ENCODE measurements around the gene GASK1A. TPM values are rescaled to one million over a fixed set of nuclear protein-coding genes. Genes with fewer than 3 reads are reported as not detected.
"Not testable (repeated sequence)": the region's sequence is repeated elsewhere in the genome, so short reads cannot be mapped to it uniquely, and the experiment has no call there.

The GASK1A gene
- total RNA-seq, 1 donor from 2014 or later: 2.1 TPM

- peaks cover 5% of the 10 kb centered on the region for H3K4me1 Mint-ChIP-seq
- H3K9me3 Mint-ChIP-seq: no peaks in the 10 kb centered on the region
- DNase-seq (ENCODE audit: low read depth, low spot score): no peak
- H3K4me3 Mint-ChIP-seq: no peak overlapping the region
- H3K27me3 Mint-ChIP-seq (ENCODE audit: low read depth): no peaks in the 10 kb centered on the region
- no peaks in the 10 kb centered on the region for H3K36me3 Mint-ChIP-seq (ENCODE audit: low read depth)
- no peak overlapping the region for H3K27ac Mint-ChIP-seq (ENCODE audit: unreplicated experiment)
- TF ChIP-seq CTCF (conservative IDR thresholded peaks at IDR 0.05): no peak
These were observed 84.0 kb downstream of the GASK1A start for GRCh38 chr3:43063114-43063513.

- not testable (repeated sequence) for H3K27ac Mint-ChIP-seq (ENCODE audit: unreplicated experiment); H3K36me3 Mint-ChIP-seq (ENCODE audit: low read depth); H3K4me3 Mint-ChIP-seq; DNase-seq (ENCODE audit: low read depth, low spot score); H3K4me1 Mint-ChIP-seq; H3K27me3 Mint-ChIP-seq (ENCODE audit: low read depth); H3K9me3 Mint-ChIP-seq
These were observed 91.6 kb downstream of the GASK1A start for GRCh38 chr3:43070670-43071069.

- H3K4me3 Mint-ChIP-seq: no peak overlapping the region
- no peaks in the 10 kb centered on the region for H3K36me3 Mint-ChIP-seq (ENCODE audit: low read depth)
- H3K4me1 Mint-ChIP-seq: no peaks in the 10 kb centered on the region
- peak; percentile 56 for TF ChIP-seq CTCF (conservative IDR thresholded peaks at IDR 0.05)
- no peak overlapping the region for H3K27ac Mint-ChIP-seq (ENCODE audit: unreplicated experiment)
- DNase-seq (ENCODE audit: low read depth, low spot score): no peak
- H3K27me3 Mint-ChIP-seq (ENCODE audit: low read depth): no peaks in the 10 kb centered on the region
- no peaks in the 10 kb centered on the region for H3K9me3 Mint-ChIP-seq
These were observed 92.3 kb downstream of the GASK1A start for GRCh38 chr3:43071313-43071893.

DNA sequence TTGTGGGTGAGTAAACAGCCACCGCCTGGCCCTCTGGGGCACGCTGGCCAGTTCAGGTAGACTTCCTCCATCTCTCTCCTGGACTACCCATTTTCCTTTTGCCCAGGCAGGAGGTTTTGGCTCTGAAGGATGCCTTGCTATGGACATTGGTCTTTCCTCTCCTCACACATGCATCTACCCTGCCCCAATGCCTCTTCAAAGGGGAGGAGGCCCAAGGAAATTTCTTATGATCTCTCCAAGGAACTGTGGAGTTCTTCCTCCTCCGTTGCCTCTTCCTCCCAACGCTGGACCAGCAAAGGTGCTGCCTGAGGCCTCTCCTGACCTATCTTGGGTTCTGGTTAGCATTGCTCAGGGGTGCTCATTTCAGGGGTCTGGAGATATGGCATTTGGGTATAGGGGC lies 93.2 kb downstream of the GASK1A start:
- no peak for DNase-seq (ENCODE audit: low read depth, low spot score)
- no peak overlapping the region for H3K4me3 Mint-ChIP-seq
- no peaks in the 10 kb centered on the region for H3K9me3 Mint-ChIP-seq

GRCh38 chr3:43073116-43073835 lies 94.2 kb downstream of the GASK1A start:
- Mint-ChIP-seq H3K27ac (ENCODE audit: unreplicated experiment) (no peak overlapping the region), H3K9me3 (no peaks in the 10 kb centered on the region), H3K4me3 (no peak overlapping the region), H3K4me1 (no peaks in the 10 kb centered on the region), H3K27me3 (ENCODE audit: low read depth) (no peaks in the 10 kb centered on the region), H3K36me3 (ENCODE audit: low read depth) (peaks cover 9% of the 10 kb centered on the region)
- no peak for TF ChIP-seq CTCF (conservative IDR thresholded peaks at IDR 0.05)
- DNase-seq (ENCODE audit: low read depth, low spot score): no peak

More for the DNA sequence above, 93.2 kb downstream of the GASK1A start:
- Mint-ChIP-seq H3K27ac (ENCODE audit: unreplicated experiment) (no peak overlapping the region), H3K4me1 (no peaks in the 10 kb centered on the region), H3K36me3 (ENCODE audit: low read depth) (peaks cover 3% of the 10 kb centered on the region), H3K27me3 (ENCODE audit: low read depth) (no peaks in the 10 kb centered on the region)
- no peak for TF ChIP-seq CTCF (conservative IDR thresholded peaks at IDR 0.05)

- Mint-ChIP-seq H3K4me3 (no peak overlapping the region), H3K27ac (ENCODE audit: unreplicated experiment) (no peak overlapping the region), H3K4me1 (no peaks in the 10 kb centered on the region), H3K27me3 (ENCODE audit: low read depth) (no peaks in the 10 kb centered on the region), H3K36me3 (ENCODE audit: low read depth) (peaks cover 13% of the 10 kb centered on the region), H3K9me3 (no peaks in the 10 kb centered on the region)
- DNase-seq (ENCODE audit: low read depth, low spot score): no peak
- no peak for TF ChIP-seq CTCF (conservative IDR thresholded peaks at IDR 0.05)
These were observed 94.7 kb downstream of the GASK1A start for GRCh38 chr3:43073836-43074220.

Measured in neural crest cell (in vitro differentiated cells).